GM15510 (cell line): Measurements from ENCODE around the gene CLSTN2.

ENCODE experiments used
- POLR2A ChIP-seq: IDR thresholded peaks from 3 replicates; pipeline ENCODE4 v1.6.1; 2011; ENCODE audit warnings: borderline replicate concordance; ENCODE audit not compliant: insufficient read length; ENCODE audit errors: extremely low read depth

CLSTN2 gene

DNA sequence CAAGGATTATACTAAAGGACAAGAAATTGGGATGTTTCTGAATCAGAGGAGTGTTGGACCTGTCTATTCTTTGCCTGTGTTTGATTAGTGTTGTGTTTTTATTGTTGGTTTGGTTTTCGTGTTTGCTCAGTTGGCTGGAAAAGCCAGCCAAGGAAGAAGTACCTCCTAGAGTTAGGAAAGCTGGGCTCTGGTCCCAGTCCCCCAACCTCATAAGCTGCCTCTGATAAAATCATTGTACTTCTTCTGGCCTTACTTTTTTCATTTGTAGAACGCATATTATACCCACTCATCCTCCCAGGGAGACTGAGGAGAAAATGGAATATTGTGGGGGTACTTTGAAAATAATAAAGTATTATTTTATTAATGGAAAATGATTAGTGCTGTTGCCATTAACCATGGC is 565.5 kb downstream of the CLSTN2 start:
- TF ChIP-seq POLR2A: no peak

GRCh38 chr3:140501061-140501769 is 566.2 kb downstream of the CLSTN2 start:
- no peak for TF ChIP-seq POLR2A

DNA sequence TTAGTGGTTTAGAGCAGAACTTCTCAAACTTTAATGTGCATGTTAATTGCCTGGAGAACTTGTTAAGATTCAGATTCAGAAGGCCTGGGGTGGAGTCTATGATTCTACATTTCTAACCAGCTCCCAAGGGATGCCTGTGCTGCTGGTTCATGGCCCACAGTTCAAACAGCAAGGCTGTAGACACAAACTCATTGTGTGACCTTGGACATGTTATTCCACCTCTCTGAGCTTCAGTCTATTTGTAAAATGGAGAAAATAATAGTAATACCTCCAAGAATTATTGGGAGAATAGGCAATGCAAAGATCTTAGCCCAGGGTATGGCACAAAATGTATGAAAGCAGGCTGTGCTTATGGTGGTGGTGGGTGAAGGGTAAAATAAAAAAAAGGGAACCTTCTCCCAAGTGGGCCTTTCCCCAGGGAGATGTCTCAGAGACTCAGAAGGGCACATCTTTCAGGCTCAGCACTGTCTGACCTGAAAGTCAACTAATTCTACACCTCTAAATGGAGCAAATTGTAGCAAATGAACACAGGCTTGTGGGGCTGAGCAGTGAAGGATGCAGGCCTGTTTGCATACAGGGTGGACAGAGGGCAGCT is 566.9 kb downstream of the CLSTN2 start:
- TF ChIP-seq POLR2A: no peak

DNA sequence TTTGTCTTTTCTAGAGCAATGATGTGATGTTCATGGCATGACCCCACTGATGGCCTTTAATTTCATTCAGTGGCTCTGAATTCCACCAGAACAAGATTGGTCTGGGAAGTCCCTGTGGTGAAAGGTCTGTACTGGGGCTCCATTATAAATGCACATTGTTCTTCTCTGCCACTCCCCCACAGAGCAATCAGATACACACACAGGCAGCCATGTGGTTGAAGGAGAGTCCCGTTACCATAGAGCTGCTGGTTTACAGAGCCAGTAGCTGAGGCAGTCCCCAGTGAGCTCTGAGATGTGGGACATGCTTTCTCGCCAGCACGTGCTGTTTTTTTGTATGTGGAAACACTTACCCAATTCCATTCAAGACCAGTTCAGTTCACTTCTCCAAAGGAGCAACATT is 570.2 kb downstream of the CLSTN2 start:
- TF ChIP-seq POLR2A: no peak

- no peak for TF ChIP-seq POLR2A
Measured at GRCh38 chr3:140505876-140506275, 570.9 kb downstream of the CLSTN2 start.

GRCh38 chr3:140508550-140508949 is 573.6 kb downstream of the CLSTN2 start:
- TF ChIP-seq POLR2A: no peak

GRCh38 chr3:140509534-140509933 is 574.5 kb downstream of the CLSTN2 start:
- no peak for TF ChIP-seq POLR2A

GRCh38 chr3:140510303-140510861 is 575.4 kb downstream of the CLSTN2 start:
- no peak for TF ChIP-seq POLR2A

DNA sequence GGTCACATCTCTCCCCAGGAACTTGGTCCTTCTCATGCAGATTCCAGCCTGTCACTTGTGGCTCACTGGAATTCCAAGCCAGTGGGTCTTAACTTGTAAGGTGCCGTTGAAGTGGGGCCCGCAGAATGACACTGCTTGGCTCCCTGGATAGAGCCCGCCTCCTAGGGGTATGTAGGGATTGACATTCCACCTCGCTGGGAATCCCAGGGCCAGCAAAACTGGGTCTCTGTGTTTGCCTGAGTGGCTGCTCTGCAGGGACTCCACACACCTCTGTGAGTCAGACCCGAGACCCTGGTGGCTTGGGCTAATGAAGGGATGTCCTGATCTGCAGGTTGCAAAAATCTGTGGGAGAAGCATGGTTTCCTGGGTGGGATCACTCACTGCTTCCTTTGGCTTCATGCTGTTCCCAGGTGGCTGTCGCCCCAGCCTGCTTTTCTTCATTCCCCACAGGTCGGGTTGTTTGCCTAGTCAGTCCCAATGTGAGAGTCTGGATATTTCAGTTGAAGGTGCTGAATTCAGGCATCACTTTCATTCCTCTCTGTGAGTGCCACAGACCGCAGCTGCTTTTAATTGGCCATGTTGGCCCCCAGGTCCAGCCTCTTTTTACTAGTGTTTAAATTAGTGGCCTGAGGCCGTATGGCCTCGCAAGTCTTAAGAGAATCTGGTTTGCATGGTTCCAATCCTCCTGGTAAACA is 586.9 kb downstream of the CLSTN2 start:
- no peak for TF ChIP-seq POLR2A

GRCh38 chr3:140522653-140523380 is 587.8 kb downstream of the CLSTN2 start:
- no peak for TF ChIP-seq POLR2A

- no peak for TF ChIP-seq POLR2A
Measured at GRCh38 chr3:140523600-140523999, 588.6 kb downstream of the CLSTN2 start.

GRCh38 chr3:140527156-140527555 is 592.2 kb downstream of the CLSTN2 start:
- TF ChIP-seq POLR2A: no peak

- no peak for TF ChIP-seq POLR2A
Measured at GRCh38 chr3:140529096-140529495, 594.1 kb downstream of the CLSTN2 start.

GRCh38 chr3:140529558-140529957 is 594.6 kb downstream of the CLSTN2 start:
- TF ChIP-seq POLR2A: no peak

DNA sequence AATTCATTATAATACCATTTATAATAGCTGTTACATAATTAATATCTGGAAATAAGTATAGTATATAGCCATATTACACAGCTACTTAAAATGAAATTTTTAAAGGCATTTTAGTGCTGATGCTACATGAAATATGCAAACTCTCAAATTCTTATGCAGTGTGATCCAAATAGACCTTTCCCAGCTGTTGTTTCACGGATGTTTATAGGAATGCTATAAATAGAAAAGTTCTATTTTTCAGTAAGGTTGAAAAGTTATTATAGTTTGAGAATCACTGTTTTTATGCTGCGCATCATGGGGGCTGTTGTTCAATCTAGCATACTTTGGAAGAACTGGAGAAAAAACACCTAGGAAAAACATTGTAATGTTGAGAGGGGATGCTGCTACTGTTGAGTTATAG is 595.1 kb downstream of the CLSTN2 start:
- no peak for TF ChIP-seq POLR2A

DNA sequence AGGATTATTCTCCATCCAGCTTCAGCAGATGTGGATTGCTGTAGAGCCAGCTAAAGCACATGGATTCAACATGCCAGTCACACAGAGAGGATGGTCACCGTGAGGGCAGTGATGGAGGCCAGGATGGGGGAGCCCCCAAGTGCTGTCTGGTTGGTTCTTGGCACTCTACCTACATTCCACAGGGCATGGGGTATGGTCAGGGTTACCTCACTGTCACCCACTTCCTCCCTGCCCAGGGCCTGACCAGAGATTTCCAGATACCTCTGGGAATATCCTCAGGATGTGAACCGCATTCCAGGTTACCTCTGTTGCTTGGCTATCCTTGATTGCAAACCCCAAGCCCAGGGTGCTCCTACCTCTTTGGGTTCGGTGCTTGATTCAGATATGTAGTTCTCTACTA is 595.6 kb downstream of the CLSTN2 start:
- TF ChIP-seq POLR2A: no peak

DNA sequence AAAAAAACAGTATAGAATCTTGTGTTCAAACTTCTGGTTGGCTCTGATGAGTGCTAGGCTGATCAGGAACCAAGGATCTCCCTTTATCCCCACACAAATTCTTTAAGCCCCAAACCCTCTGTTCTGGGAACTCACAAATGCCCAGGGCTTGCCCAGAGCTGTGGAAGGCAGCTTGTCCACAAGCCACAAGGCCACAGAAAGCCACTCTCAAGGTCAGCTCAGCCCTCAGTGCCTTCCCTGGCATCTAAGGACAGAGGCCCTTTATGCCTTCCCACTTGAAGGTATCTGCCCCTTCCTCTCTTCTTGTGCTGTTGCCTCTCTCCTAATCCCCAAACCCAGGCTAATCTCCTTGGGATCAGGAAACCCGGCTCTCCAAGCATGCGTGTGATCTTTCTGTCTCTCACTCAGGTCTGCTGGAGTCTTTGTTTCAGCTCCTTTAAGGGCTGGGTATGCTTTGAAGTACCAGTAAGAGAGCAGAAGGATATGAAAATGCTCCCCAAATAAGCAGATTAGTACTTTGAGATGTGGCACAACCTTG is 597.9 kb downstream of the CLSTN2 start:
- no peak for TF ChIP-seq POLR2A
